Right lobe of liver (tissue), 4 donors: ENCODE measurements around the gene MTERF1.

Experiments used
- POLR2A ChIP-seq: fragments of 450-650 bp; IDR thresholded peaks from one replicate; pipeline ENCODE4 v1.6.1; 2017; ENCODE audit warnings: antibody characterized with exemption, mild to moderate bottlenecking
- TF ChIP-seq, protein P1 (sequence below), 4 donors: fragments of 200-600 bp in 3 of 4; fragments of 450-650 bp in 1 of 4; IDR thresholded peaks; one replicate each; pipeline versions ENCODE4 v1.5.1 to v1.8.0; 2016 to 2022; ENCODE audit warnings: antibody characterized with exemption in 4 of 4, mild to moderate bottlenecking in 2 of 4
- donor health status: DM: no; HTN: no; CAD: no.
- donor health status: DM: no; HTN: no; CAD: no.
- donor health status: DM: no; HTN: yes; CAD: no.

GRCh38 chr7:91852263-91852741 is 28.2 kb downstream of the MTERF1 start:
- TF ChIP-seq, protein P1, sequence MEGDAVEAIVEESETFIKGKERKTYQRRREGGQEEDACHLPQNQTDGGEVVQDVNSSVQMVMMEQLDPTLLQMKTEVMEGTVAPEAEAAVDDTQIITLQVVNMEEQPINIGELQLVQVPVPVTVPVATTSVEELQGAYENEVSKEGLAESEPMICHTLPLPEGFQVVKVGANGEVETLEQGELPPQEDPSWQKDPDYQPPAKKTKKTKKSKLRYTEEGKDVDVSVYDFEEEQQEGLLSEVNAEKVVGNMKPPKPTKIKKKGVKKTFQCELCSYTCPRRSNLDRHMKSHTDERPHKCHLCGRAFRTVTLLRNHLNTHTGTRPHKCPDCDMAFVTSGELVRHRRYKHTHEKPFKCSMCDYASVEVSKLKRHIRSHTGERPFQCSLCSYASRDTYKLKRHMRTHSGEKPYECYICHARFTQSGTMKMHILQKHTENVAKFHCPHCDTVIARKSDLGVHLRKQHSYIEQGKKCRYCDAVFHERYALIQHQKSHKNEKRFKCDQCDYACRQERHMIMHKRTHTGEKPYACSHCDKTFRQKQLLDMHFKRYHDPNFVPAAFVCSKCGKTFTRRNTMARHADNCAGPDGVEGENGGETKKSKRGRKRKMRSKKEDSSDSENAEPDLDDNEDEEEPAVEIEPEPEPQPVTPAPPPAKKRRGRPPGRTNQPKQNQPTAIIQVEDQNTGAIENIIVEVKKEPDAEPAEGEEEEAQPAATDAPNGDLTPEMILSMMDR (IDR thresholded peaks at IDR 0.05), result no peak
- TF ChIP-seq POLR2A, result no peak
